ENCODE data around the gene GOLPH3.
"Not testable (repeated sequence)": the region's sequence is repeated elsewhere in the genome, so short reads cannot be mapped to it uniquely, and the experiment has no call there.

Gene GOLPH3

DNA sequence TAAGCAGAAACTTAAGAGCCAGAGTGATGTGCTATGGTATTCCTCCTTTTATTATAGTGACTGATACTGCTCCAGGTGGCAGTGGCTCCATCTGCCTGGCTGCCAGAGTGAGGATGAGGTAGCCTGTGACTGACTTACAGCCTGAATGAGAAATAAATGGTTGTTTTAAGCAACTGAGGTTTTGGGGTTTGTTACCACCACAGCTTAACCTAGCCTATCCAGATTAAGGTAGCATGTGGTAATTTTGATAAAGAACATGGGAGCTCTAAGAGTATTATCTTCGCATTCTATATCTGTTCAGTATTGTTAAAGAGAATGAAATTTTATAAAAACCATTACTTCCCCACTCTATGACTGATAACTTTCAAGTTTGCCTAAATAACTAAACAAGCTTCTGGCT is 39.0 kb downstream of the GOLPH3 start:
- no peak for DNase-seq (ENCODE audit: low read depth)

DNA sequence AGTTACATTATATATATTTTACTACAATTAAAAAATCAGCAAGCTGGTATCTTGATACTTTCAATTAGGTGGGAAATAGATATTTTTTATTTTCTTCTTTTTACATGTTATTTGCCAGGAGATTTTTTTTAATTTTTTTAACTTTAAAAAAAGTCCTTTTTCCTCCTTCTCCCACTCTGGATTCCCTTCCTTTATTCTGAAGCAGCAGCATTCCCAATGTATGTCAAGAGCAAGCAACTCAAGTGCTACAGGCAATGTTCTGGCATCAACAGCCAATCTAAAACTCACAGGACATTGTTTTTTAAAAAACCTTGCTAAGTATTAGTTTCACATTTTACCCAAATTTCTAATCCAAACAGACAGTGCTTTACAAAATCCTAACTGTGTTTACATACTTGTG is 41.4 kb downstream of the GOLPH3 start:
- no peak for DNase-seq (ENCODE audit: low read depth)

DNA sequence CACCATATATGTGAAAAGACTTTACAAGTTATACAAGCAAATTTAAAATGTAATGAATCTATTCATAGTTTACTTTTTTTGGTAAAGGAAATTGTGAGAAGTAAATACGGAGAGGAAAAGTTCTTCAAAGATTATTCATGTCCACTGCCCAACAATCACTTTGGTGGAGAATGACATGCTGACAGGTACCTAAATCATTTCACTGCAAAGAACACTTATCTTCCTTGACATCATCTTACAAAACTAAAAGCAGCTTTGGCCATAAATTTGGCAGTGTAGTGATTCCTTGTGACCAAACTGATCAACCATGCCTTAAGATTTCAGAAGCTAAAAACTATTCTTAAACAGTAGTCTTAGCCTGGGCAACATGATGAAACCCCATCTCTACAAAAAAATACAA is 42.5 kb downstream of the GOLPH3 start:
- no peak for DNase-seq (ENCODE audit: low read depth)

DNA sequence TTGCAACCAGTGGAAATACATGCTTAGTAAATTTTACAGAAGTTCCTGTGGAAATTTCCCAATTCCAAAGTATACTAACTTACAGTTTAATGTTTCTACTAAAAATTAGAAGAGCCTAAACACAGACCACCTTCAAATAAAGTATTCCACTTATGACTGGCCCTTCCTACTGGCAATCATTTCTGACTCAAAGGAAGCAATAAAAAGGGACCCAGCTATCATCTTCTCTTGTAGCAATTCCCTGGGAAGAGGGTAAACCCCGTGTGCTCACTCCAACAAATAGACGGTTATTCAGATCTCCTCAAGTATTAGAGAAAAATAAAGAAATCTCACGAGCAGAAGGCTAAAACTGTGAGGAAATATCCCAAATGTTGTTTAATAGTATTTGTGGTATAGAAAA is 43.3 kb downstream of the GOLPH3 start:
- no peak for DNase-seq (ENCODE audit: low read depth)

DNA sequence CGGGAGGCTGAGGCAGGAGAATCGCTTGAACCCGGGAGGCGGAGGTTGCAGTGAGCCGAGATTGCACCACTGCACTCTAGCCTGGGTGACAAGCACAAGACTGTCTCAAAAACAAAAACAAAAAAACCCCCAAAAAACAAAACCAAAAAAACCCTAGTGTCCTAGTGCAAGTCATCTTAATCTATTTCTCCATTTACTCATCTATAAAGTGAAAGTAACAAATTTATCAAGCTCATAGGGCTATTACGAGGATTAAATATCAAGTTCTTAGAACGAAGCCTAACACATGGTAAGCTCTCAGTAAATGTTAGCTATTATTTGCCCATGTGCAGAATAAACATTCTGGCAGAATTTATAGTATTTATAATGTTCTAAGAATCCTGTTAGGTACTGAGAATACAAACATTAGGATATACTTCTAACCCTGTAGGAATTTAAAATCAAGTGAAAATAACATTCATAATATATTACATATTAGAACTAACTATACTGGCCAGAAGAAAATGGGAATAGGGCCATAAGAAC is 45.0 kb downstream of the GOLPH3 start:
- no peak for DNase-seq (ENCODE audit: low read depth)

DNA sequence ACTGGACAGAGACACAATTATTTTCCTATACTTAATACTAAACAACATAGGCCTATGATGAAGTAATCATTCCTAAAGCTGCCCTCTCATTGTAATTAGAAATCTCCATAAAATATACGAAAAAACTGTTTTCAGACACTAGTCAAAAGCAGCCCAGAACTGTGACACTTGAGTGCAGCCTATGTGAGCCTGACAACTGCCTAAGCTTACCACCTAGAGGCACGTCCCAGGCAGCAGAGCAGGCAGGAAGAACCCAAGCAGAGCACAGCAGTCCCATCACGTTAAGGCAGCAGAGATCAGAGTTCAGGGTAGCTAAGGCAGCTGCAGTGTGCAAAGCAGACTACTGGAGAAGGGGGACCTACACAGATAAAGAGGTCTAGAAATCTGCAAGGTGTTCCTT is 46.4 kb downstream of the GOLPH3 start:
- no peak for DNase-seq (ENCODE audit: low read depth)

DNA sequence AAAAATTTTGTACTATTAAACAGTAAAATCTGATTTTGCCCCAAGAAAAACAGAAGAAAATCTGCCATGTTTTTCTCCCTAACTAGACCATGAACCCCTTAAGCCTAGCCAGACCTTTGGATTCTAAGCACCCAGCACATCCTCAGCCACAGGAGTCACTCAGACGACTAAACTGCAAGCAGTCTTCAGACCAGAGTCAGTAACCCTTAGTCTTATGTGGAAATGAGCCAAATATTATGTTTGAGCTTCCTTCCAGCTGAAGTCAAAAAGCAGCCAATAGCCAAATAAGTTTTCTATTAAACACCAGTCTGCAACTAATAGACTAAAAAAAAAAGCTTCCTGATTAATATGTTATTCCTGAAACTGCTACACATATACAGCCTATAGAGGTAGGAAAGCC is 47.4 kb downstream of the GOLPH3 start:
- DNase-seq (ENCODE audit: low read depth), result no peak

DNA sequence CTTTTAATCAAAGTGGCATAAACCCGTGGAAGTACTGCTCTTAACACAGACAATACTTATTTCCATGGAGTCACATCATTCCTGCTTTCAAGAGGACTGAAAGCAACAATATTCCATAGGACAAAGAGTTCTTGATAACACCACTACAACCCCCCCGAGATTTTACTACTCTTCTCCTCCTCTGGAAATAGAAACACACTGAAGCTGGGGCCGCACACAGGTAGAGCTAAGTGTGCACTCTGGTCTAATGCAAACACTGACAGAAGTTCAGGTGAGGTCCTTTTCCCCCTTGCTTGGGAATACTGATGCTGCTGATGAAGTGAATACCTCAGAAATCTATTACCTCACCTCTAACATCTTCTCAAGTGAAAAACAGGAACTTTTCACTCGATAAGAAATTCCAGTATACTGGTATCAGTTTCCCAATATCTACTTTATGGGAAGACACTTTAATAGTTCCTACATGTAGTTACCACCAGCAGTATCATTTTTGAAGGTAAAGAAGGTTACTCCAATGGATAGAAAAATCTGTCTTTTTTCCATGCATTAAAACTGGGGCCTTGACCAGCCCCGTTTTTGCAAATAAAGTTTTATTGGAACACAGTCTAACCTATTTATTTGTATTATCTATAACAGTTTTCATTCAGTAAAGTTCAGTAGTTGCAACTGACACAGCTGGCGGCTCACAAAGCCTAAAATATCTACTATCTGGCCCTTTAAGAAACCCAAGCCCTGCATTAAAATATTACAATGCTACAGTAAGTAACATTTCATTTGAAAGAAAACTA is 50.0 kb downstream of the GOLPH3 start:
- no peak for DNase-seq (ENCODE audit: low read depth)

DNA sequence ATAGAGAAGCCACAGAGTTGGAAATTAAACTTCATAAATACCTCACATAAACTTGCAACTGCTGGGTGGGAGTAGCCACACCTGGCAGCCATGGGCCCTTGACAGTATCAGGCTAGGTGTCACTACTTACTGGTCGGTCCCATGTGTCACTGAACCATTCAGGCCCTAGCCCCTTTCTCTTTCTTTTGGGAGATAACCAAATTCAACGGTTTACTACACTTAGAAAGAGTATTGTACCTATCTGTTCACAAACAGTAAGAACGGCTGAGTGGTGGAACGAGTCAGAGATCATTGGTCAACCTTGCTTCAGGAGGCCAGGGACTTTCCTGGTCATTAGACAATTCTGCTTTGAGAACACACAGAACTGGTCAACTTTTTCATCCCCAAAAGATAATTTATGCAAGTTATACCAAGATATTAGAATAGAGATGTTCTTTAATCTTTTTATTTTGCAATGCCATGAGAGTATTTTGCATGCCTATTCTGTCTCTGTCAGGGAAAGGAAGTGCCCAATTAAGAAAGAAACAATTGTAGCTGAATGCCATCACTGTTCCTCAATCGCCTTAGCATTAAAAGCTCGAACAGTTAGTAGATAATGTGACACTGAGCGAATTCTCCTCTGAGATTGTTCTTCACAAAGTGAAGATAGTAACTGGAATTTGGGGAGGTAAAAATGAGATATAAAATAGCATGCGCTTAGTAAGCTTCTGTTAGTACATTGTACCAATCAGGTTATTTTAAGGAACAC is 50.9 kb downstream of the GOLPH3 start:
- peak; percentile 26 for DNase-seq (ENCODE audit: low read depth)

DNA sequence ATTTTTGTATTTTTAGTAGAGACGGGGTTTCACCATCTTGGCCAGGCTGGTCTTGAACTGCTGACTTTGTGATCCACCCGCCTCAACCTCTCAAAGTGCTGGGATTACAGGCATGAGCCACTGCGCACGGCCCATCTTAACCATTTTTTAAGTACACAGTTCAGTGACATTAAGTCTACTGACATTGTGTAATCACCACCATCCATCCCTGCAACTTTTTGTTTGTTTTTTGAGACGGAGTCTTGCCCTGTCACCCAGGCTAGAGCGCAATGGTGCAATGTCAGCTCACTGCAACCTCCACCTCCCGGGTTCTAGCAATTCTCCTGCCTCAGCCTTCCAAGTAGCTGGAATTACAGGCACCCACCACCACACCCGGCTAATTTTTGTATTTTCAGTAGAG is 55.2 kb downstream of the GOLPH3 start:
- DNase-seq (ENCODE audit: low read depth), result not testable (repeated sequence)

DNA sequence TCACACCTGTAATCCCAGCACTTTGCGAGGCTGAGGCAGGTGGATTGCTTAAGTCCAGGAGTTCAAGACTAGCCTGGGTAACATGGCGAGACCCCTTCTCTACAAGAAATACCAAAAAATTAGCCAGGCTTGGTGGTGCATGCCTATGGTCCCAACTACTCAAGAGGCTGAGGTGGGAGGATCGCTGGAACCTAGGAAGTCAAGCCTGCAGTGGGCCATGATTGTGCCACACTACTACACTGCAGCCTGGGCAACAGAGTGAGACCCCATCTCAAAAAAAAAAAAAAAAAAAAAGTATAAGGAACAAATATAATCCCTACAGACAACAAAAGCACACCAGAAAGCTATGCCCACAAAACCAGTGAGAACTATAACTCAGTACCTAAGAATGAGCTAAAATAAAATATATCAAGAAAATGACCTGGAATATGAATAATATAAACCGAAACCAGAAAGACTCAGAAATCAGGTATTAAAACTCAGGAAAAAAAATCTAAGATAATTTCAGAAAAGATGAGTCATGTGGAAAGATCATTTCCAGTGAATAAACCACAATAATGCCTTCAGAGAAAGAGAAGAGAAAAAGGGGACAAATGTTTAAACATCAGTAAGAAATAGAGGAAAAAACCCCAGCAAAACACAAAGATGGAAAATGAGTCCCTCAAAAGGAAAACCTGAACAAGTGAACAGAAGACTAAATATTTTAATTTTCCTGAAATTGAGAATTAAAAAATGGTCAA is 57.4 kb downstream of the GOLPH3 start:
- peak; percentile 26 for DNase-seq (ENCODE audit: low read depth)

DNA sequence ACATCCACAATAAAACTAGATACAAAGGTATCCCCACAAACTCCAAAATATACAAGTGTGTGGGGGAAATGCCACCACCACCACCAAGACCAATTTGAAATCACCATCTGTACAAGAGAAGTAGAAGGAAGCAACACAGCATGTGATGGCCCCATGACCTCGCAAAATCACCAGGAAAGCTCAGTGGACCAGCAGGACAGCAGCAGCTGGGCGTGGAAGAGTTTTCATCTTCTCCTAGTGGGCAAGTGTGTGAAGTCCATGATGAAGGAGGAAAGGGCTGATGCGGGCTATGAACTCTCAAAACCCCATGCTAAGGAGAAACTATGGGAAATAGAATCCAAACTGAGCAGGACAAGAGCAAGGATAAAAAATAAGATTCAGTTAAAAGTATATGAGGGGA is 58.1 kb downstream of the GOLPH3 start:
- DNase-seq (ENCODE audit: low read depth), result no peak

DNA sequence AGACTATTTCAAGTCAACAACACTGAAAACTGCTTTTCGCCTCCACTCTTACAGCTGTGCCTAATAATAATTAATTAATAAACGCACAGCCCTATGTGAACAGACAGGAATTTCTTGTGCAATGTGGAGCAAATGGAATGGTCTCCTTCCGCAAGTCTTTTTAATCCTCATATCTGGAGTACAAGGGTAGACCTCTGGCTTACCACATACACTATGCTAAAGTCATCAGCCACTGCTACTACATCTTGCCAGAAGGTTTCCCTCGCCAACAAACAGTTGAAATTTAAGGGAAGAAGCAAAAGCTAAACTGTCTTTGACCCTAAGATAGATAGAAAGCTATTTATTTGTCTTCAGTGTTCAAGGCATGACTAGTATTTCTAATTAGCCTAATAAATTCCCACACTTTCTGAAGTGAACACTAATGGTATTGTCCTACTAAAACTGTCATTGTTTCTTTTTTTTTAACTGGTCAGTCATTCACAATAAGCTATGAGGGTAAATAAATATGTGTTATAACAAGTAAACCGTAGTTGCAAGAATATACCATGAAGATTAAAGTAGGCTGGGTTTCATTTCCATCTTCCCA is 63.9 kb downstream of the GOLPH3 start:
- peak; percentile 90 for DNase-seq (ENCODE audit: low read depth)

DNA sequence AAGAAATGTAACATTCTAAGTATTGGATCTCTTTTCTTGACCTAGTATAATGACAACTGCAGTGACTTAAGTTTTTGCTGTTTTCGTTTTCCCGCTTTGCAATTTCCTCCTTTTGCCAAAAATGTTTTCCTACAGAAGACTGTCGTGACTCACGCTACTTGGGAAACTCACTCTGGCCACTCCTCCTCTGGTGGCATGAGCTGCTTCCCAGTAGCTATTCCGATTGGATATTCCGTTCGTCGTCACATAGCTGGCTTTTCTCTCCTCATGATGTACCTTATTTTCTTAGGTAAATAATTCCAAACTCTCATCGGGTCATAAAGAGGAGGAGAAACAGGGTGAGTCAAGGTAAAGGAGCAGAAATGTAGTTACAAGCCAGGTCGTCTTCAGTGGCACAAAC is 64.9 kb downstream of the GOLPH3 start:
- peak; percentile 42 for DNase-seq (ENCODE audit: low read depth)

DNA sequence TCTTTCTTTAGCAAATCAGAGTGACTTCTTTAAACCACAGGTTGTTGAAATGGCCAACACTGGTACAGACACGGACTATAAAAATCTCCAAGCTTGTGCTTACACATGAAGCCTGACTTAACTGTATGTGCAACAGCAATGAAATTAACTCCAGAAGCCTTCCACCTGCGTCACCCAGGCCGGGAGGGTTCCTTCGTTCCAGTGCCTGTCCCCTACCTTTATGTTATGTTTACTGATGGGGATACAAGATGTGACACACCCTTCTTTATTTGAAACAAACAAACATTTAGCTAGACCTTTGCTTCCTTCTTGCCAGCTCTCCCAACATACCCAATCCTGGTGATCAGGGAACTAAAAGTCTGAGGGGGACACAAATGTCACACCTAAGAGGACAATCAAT is 66.0 kb downstream of the GOLPH3 start:
- no peak for DNase-seq (ENCODE audit: low read depth)

DNA sequence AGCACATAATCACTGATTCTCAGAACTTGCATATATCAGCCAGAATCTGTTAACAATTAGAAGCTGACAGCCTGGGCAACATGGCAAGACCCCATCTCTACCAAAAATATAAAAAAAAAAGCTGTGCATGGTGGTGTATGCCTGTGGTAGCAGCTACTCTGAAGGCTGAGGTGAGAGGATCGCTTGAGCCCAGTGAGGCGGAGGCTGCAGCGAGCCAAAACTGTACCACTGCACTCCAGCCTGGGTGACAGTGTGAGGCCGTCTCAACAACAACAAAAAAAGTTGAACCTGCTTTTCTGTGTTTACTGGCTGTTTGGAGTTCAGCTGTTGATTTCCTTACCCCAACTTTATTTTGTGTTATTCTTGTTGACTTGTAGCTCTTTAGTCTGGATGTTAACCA is 66.8 kb downstream of the GOLPH3 start:
- DNase-seq (ENCODE audit: low read depth), result no peak

DNA sequence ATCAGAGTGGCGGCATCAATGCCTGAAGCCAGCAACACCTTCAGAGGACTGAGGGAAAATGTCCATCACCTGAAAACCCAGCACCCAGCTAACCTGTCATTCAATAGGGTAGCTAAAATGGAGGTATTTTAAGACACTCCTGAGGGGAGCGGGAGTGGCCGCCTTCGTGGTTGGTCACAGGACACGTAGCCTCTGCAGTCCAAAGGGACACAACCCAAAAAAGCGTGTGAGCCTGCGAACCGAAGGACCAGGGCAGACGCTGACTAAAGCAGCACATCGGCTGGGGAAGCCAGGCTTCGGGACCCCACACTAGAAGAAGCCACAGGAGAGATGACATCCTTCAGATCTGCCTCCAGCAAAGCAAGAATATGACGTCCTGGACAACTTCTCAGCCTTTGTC is 70.6 kb downstream of the GOLPH3 start:
- DNase-seq (ENCODE audit: low read depth), result no peak

DNA sequence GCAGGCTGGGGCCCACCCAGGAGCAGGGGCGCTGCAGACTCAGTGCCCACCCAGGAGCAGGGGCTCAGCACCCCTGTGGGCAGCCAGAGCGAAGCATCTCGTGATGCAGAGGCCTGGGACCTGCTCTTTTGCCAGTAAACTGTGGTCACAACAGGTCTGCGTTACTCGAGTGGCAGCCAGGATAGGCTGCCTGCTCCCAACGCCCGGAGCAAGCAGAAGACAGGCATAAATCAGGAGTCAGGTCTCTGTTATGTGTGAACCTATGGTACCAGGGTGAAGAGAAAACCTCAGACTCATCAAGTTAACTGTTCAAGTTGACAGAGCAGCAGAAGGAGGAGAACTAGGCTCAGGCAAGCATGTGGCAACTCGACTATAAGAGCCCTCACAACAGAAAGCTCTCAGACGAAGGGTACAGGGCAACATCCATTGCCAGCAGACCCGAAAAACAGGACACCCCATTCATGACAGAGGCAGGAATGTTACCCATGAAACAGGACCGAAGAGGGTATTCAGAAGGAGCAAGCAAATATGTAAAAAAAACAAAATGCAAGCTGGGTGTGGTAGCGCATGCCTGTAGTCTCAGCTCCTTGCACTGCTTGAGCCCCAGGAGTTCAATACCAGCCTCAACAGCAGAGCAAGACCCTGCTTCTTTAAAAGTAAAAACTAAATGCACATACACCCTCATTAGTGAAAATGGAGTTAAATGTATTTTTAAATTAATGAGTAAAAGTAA is 71.7 kb downstream of the GOLPH3 start:
- DNase-seq (ENCODE audit: low read depth), result no peak

DNA sequence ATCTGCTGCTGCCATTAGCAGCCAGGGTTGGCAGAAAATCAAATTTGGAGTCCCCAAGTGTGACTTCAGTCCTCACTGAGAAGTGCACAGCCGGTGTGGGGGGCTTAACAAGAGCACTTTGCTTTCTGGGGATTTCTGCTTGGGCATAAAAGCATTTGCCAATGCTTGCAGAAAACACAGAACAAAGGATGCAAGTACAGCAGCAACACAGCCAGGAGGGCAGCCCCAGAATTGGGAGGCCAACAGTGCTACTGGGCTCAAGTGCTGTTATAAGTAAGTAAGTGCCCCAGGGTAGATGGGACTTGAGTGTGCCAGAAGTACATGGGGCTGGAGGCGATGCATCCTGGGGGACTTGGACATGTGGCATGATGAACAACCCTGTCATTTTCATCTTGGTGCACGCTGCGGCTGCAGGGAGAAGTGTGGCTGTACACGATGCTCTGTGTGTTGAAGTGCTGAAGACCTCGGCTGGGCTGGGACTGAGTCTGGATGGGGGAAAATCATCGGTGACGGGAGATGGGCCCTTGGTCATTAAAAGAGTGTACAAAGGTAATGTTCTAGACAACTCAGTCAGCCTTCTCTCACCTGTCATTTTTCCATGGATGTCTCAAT is 73.3 kb downstream of the GOLPH3 start:
- DNase-seq (ENCODE audit: low read depth), result no peak

DNA sequence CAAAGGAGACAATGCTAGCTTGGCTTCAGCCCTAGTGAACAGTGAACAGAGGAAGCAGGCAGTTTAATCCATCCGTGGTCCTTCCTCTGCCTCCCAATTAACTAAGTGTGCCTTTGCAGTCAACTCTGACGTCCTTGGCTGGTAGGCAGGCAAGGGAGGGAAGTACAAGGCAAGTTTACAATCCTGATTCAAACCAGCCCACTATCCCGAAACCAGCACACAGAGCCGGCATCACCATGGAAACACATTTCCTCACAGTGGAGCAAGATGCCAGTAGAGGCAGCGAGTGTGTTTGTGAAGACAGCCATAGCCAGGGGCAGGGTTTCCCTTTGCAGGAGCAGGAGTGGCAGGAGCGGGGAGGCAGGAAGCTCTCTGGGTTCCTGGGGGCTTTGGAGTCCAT is 73.9 kb downstream of the GOLPH3 start:
- peak; percentile 55 for DNase-seq (ENCODE audit: low read depth)

DNA sequence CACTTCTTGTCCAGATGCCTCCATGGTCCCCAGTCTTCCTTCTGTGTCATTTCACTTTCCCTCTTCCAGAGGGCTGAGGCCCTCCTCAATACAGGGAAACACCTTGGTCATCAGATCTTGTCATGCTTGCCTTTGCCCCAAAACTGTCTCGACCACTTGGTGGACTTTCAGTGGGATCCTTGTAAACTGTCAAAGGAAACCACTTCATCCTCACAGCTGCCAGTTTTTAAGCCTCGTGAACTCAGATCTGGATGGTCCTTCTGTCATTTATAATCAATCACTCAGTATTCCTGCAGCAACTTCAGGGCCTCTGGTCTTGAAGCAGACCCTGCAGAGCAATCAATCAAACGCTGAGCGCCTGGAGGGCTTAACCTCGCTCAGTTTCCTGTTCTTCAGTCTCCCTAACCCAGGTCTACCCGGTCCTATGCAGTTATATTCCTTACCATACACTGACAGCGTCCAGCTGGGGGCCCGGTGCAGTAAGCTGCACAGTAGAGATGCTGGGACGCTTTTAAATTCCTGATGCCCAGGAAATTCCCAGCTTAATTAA is 74.6 kb downstream of the GOLPH3 start:
- DNase-seq (ENCODE audit: low read depth), result no peak

Measured in amniotic epithelial cell (primary cell).